SU-DHL-6 (cell line): Measurements from ENCODE around the gene VWA3A.

Source experiments
- H2AFZ ChIP-seq: fragments of 200-600 bp; sonication (generic); 2 replicates; pipeline ENCODE4 v1.6.1; 2014; ENCODE audit warnings: low read depth, mild to moderate bottlenecking, moderate library complexity, mixed read lengths, antibody characterized with exemption, low read length; ENCODE audit not compliant: severe bottlenecking
- H3F3A ChIP-seq: fragments of 200-600 bp; shearing (Covaris generic); 2 replicates; pipeline ENCODE4 v1.6.0; 2016; ENCODE audit warnings: antibody characterized with exemption, mild to moderate bottlenecking; ENCODE audit not compliant: insufficient read depth
- H3K27ac ChIP-seq: fragments of 200-600 bp; sonication (generic); 2 replicates; pipeline ENCODE4 v1.5.1; 2016; ENCODE audit warnings: low read depth, mild to moderate bottlenecking, low read length, moderate library complexity, mixed read lengths
- H3K27me3 ChIP-seq: fragments of 200-600 bp; sonication (generic), shearing (Covaris generic); 2 replicates; pipeline ENCODE4 v1.6.0; 2014; ENCODE audit warnings: mild to moderate bottlenecking, low read length
- H3K36me3 ChIP-seq: fragments of 200-600 bp; sonication (generic); 2 replicates; pipeline ENCODE4 v1.6.1; 2014; ENCODE audit warnings: mild to moderate bottlenecking, low read length, mixed read lengths
- H3K4me2 ChIP-seq: fragments of 300-600, 200-600 bp; shearing (Covaris generic), sonication (generic); 2 replicates; pipeline ENCODE4 v1.6.0; 2014; ENCODE audit warnings: low read length, low read depth, mild to moderate bottlenecking; ENCODE audit not compliant: poor library complexity, severe bottlenecking
- H3K4me3 ChIP-seq: fragments of 200-600 bp; sonication (generic); 2 replicates; pipeline ENCODE4 v1.5.1; 2014; ENCODE audit warnings: antibody characterized with exemption, low read length, mild to moderate bottlenecking, mixed read lengths; ENCODE audit not compliant: insufficient read depth, poor library complexity, severe bottlenecking
- H3K79me2 ChIP-seq: fragments of 200-600 bp; sonication (generic); 2 replicates; pipeline ENCODE4 v1.6.1; 2014; ENCODE audit warnings: mild to moderate bottlenecking, low read length, moderate library complexity; ENCODE audit not compliant: insufficient read depth
- H3K9ac ChIP-seq: fragments of 200-600 bp; sonication (generic); 2 replicates; pipeline ENCODE4 v1.7.0; 2014; ENCODE audit warnings: mild to moderate bottlenecking, low read length
- H3K9me2 ChIP-seq: fragments of 200-600 bp; sonication (generic); replicated peaks from 2 replicates; pipeline ENCODE4 v1.6.1; 2014; ENCODE audit warnings: low read length; ENCODE audit not compliant: insufficient read depth
- H3K9me3 ChIP-seq: fragments of 200-600 bp; sonication (generic); 2 replicates; pipeline ENCODE4 v1.6.1; 2014; ENCODE audit warnings: low read length, mixed read lengths; ENCODE audit not compliant: insufficient read depth
- H4K20me1 ChIP-seq: fragments of 200-600 bp; sonication (generic); 2 replicates; pipeline ENCODE4 v1.6.1; 2014; ENCODE audit warnings: low read depth, mild to moderate bottlenecking, antibody characterized with exemption, low read length, moderate library complexity, mixed read lengths
- CTCF ChIP-seq: fragments of 200-600 bp; sonication (generic); IDR thresholded peaks from one replicate; pipeline ENCODE4 v1.5.1; 2017; ENCODE audit warnings: antibody characterized with exemption, mild to moderate bottlenecking, low read length, moderate library complexity; ENCODE audit not compliant: insufficient read depth, poor library complexity, severe bottlenecking
- EZH2phosphoT487 ChIP-seq: fragments of 200-600 bp; sonication (generic), shearing (Covaris generic); conservative IDR thresholded peaks from 2 replicates; pipeline ENCODE4 v1.6.1; 2018; ENCODE audit warnings: mild to moderate bottlenecking, antibody characterized with exemption, low read length, moderate library complexity, mixed read lengths

VWA3A gene

GRCh38 chr16:22181843-22182242 lies 89.5 kb downstream of the VWA3A start:
- H3K27me3 ChIP-seq: no peaks in the 10 kb centered on the region
- no peaks in the 10 kb centered on the region for H3K9me3 ChIP-seq
- no peak overlapping the region for H3K9ac ChIP-seq
- H2AFZ ChIP-seq: no peak overlapping the region
- no peaks in the 10 kb centered on the region for H3K36me3 ChIP-seq
- no peak overlapping the region for H3K4me3 ChIP-seq
- no peaks in the 10 kb centered on the region for H3K79me2 ChIP-seq
- H3K4me2 ChIP-seq: no peak overlapping the region
- no peak overlapping the region for H3K27ac ChIP-seq
- no peaks in the 10 kb centered on the region for H3F3A ChIP-seq
- TF ChIP-seq EZH2phosphoT487 (no peak), CTCF (no peak)
- no peaks in the 10 kb centered on the region for H3K9me2 ChIP-seq
- H4K20me1 ChIP-seq: no peaks in the 10 kb centered on the region

- H3K4me3 ChIP-seq: no peak overlapping the region
Observed at GRCh38 chr16:22183335-22183734, 91.0 kb downstream of the VWA3A start.

GRCh38 chr16:22183901-22184614 lies 91.7 kb downstream of the VWA3A start:
- Histone ChIP-seq H3K27me3 (no peaks in the 10 kb centered on the region), H3K27ac (no peak overlapping the region), H3K9ac (no peak overlapping the region), H3K9me2 (no peaks in the 10 kb centered on the region), H2AFZ (no peak overlapping the region), H3K4me2 (no peak overlapping the region), H3K9me3 (no peaks in the 10 kb centered on the region), H3F3A (no peaks in the 10 kb centered on the region), H4K20me1 (no peaks in the 10 kb centered on the region), H3K4me3 (no peak overlapping the region), H3K36me3 (no peaks in the 10 kb centered on the region), H3K79me2 (no peaks in the 10 kb centered on the region)
- TF ChIP-seq CTCF: peak; percentile 30
- TF ChIP-seq EZH2phosphoT487: no peak

More at GRCh38 chr16:22183335-22183734, 91.0 kb downstream of the VWA3A start:
- H3K79me2 ChIP-seq: no peaks in the 10 kb centered on the region
- H3K9me3 ChIP-seq: no peaks in the 10 kb centered on the region
- no peaks in the 10 kb centered on the region for H3K27me3 ChIP-seq
- no peaks in the 10 kb centered on the region for H4K20me1 ChIP-seq
- H3K4me2 ChIP-seq: no peak overlapping the region
- no peak for TF ChIP-seq CTCF
- TF ChIP-seq EZH2phosphoT487: no peak
- H2AFZ ChIP-seq: no peak overlapping the region
- H3K9ac ChIP-seq: no peak overlapping the region
- no peak overlapping the region for H3K27ac ChIP-seq
- no peaks in the 10 kb centered on the region for H3F3A ChIP-seq
- H3K9me2 ChIP-seq: no peaks in the 10 kb centered on the region
- no peaks in the 10 kb centered on the region for H3K36me3 ChIP-seq
